ENCODE measurements around the gene DNAJB6. TPM values are rescaled to one million over a fixed set of nuclear protein-coding genes. Genes with fewer than 3 reads are reported as not detected.

DNAJB6 gene
- total RNA-seq, 3 donors from 2014 or later, result 73.8 to 136 (median 101) TPM

DNA sequence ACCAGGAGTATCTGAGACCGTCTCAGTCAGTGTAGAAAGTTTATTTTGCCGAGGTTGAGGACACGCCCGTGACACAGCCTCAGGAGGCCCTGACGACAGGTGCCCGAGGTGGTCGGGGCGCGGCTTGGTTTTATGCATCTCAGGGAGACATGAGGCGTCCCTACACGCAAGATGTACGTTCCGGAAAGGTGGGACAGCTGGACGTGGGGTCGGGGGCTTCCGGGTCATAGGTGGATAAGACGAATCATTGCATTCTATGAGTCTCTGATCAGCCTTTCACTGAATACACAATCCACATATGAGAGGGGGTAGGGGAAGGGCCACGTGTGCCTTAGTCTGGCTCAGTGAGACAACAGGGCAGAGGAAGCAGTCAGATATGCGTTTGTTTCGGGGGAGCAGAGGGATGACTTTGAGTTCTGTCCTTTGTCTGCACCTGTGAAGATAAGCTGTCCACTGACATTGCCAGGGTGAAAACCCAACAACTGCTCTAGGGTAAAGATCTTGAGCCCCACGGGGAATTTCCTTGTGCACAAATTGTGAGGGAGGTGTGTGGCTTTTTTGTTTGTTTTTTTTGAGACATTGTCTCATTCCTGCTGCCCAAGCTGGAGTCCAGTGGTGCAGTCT, 66.2 kb downstream of the DNAJB6 start:
- DNase-seq (ENCODE audit: low spot score in 2 of 2), result no peak
- intact Hi-C loops (cut with DNase I; ENCODE audit: low total_unique reads), result no loop called here
- no peaks in the 10 kb centered on the region for H3K36me3 ChIP-seq

DNA sequence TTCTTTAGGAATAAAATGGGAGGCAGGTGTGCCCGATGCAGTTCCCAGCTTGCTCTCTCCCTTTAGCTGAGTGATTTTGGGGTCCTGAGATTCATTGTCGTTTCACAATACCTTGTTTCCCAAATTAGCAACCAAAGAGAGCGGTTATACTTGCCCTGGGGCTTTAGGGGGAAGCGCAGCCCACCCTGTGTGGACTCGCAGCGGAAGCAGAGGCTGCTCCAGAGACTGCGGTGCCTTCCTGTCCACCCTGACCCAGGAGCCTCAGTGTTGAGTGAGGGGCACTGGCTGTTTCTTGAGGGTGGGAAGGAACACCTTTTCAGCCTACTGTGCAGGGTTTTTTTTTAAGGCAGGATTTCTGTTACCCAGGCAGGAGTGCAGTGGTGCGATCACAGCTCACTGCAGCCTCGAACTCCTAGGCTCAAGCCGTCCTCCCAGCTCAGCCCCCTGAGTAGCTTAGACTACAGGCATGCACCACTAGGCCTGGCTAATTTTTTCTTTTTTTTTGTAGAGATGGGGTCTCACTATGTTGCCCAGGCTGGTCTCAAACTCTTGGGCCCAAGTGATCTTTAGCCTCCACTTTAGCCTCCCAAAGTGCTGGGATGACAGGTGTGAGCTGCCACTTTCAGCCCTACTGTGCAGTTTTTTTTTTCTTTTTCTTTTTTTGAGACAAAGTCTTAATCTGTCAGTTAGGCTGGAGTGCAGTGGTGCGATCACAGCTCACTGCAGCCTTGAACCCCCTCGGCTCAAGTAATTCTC, 67.0 kb downstream of the DNAJB6 start:
- intact Hi-C loops (cut with DNase I; ENCODE audit: low total_unique reads), result no loop called here
- Histone ChIP-seq H3K27me3 (no peaks in the 10 kb centered on the region), H3K27ac (no peak overlapping the region), H3K36me3 (no peaks in the 10 kb centered on the region), H3K9me3 (no peaks in the 10 kb centered on the region), H3K4me3 (no peak overlapping the region), H3K4me1 (peaks cover 0 to 6% of the 10 kb centered on the region in 2 donors)
- no peak for DNase-seq (ENCODE audit: low spot score in 2 of 2)
- TF ChIP-seq POLR2AphosphoS5 (IDR thresholded peaks at IDR 0.05) (no peak), POLR2A (IDR thresholded peaks at IDR 0.05) (no peak)
- TF ChIP-seq, protein P1, sequence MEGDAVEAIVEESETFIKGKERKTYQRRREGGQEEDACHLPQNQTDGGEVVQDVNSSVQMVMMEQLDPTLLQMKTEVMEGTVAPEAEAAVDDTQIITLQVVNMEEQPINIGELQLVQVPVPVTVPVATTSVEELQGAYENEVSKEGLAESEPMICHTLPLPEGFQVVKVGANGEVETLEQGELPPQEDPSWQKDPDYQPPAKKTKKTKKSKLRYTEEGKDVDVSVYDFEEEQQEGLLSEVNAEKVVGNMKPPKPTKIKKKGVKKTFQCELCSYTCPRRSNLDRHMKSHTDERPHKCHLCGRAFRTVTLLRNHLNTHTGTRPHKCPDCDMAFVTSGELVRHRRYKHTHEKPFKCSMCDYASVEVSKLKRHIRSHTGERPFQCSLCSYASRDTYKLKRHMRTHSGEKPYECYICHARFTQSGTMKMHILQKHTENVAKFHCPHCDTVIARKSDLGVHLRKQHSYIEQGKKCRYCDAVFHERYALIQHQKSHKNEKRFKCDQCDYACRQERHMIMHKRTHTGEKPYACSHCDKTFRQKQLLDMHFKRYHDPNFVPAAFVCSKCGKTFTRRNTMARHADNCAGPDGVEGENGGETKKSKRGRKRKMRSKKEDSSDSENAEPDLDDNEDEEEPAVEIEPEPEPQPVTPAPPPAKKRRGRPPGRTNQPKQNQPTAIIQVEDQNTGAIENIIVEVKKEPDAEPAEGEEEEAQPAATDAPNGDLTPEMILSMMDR (IDR thresholded peaks at IDR 0.05), result no peak

More for the DNA sequence above, 66.2 kb downstream of the DNAJB6 start:
- Histone ChIP-seq H3K9me3 (no peaks in the 10 kb centered on the region), H3K27me3 (no peaks in the 10 kb centered on the region), H3K27ac (no peak overlapping the region), H3K4me3 (no peak overlapping the region), H3K4me1 (peaks cover 0 to 6% of the 10 kb centered on the region in 2 donors)
- no peak for TF ChIP-seq POLR2AphosphoS5 (IDR thresholded peaks at IDR 0.05)
- TF ChIP-seq, protein P1 (IDR thresholded peaks at IDR 0.05), result no peak
- TF ChIP-seq POLR2A (IDR thresholded peaks at IDR 0.05), result no peak

DNA sequence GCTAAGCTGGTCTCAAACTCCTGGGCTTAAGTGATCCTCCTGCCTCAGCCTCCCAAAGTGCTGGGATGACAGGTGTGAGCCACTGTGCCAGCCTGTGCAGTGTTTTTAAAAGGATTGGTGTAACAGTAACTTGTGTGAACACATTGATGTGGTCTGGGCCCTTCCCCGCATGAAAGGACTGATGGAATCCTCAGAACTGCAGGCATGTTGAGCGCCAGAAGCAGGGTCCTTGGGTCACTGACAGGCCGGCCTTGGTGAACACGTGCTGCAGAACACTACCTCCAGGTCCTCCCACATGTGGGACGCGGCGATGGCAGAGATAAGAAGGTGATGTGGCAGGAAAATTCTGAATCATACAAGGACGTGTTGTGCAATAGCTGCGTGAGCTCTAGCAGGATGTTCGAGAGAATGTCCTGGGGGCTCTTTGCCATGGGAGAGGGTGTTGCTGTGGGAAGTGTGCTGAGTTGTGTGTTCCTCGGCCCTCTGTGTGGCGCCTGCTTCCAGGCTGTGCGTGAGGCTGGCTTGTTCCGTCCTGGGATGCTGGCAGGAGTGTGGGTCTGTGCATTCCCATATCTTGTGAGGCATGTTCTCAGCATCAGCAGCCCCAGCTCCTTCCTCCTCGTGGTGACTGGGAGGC, 68.2 kb downstream of the DNAJB6 start:
- Histone ChIP-seq H3K4me3 (no peak overlapping the region), H3K4me1 (peaks cover 0 to 6% of the 10 kb centered on the region in 2 donors), H3K27ac (peak overlapping the region in 1 of 2 donors; percentile 44), H3K27me3 (no peaks in the 10 kb centered on the region), H3K9me3 (no peaks in the 10 kb centered on the region), H3K36me3 (no peaks in the 10 kb centered on the region)
- TF ChIP-seq POLR2AphosphoS5 (IDR thresholded peaks at IDR 0.05) (peak in 1 of 3 donors; percentile 45), POLR2A (IDR thresholded peaks at IDR 0.05) (no peak)
- intact Hi-C loops (cut with DNase I; ENCODE audit: low total_unique reads), result no loop called here
- peak; percentile 65 to 67 for DNase-seq (ENCODE audit: low spot score in 2 of 2)

DNA sequence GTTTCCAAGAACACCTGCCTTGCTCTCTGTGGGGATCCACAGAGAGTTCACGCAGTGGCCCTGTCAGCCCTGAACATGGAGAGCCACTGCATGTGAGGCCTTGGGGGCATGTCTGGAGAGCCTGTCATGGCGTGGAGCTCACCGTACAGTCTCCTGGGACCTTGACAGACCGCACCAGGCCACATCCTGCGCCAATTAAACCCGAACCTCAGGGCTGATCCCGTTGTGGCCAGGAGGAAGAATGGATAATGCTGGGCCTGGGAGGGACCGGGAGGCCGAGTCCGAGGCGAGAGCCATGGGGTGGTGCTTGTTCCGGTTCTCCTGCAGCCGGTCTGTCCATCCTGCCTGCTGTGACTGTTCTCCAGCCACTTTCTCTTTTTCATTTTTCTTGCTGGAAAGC, 68.7 kb downstream of the DNAJB6 start:
- DNase-seq (ENCODE audit: low spot score in 2 of 2), result no peak
- Histone ChIP-seq H3K27ac (peak overlapping the region in 1 of 2 donors; percentile 44), H3K27me3 (no peaks in the 10 kb centered on the region), H3K4me3 (no peak overlapping the region), H3K4me1 (peaks cover 0 to 6% of the 10 kb centered on the region in 2 donors), H3K9me3 (no peaks in the 10 kb centered on the region), H3K36me3 (no peaks in the 10 kb centered on the region)
- TF ChIP-seq, protein P1 (IDR thresholded peaks at IDR 0.05), result no peak
- no peak for TF ChIP-seq POLR2A (IDR thresholded peaks at IDR 0.05)
- TF ChIP-seq POLR2AphosphoS5 (IDR thresholded peaks at IDR 0.05), result no peak
- intact Hi-C loops (cut with DNase I; ENCODE audit: low total_unique reads), result no loop called here

DNA sequence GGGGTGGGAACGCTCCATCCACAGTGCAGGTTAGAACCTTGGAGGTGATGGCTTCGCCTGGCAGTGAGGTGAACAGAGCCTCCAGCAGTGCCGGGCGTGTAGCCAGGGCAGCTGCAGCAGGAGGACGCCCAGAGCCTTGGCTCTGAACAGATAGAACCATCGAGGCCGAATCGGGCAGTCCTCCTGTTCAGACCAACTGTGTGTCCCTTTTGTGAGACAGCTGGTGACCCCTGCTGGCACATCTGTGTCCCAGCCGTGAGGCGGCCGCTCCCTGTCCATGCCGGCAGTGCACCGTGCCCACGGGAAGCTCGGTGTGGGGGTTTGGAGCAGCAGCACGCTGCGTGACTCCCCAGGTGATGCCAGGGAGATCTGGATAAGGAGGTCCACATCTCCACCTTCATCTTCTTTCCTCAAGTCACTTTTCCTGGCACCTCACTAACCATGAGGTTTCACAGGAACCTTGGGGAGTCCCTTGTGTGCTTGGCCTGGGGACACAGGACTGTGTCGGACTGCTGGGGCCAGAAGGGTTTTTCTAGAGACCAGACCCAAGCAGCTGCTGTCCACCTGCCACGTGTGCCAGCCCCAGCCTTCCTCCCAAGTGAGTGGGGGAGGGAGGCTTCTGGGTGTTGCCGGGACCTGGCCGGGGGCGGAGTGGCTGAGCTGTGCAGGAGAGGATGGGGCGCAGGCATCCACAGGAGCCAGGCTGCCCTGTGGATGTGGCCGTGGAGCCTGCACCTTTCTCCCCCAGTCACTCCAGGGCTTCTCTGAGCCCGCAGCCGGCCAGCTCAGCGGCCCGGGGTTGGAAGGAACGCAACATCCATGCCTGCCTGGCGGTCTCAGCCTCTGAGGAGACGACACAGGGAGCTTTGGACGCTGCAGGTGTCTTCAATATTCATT, 69.4 kb downstream of the DNAJB6 start:
- no peak overlapping the region for H3K27ac ChIP-seq
- H3K9me3 ChIP-seq, result no peaks in the 10 kb centered on the region
- no peak overlapping the region for H3K4me3 ChIP-seq
- intact Hi-C loops (cut with DNase I; ENCODE audit: low total_unique reads), result no loop called here
- peaks cover 0 to 6% of the 10 kb centered on the region in 2 donors for H3K4me1 ChIP-seq
- DNase-seq (ENCODE audit: low spot score in 2 of 2), result no peak
- H3K27me3 ChIP-seq, result no peaks in the 10 kb centered on the region
- H3K36me3 ChIP-seq, result no peaks in the 10 kb centered on the region
- TF ChIP-seq, protein P1 (IDR thresholded peaks at IDR 0.05), result no peak
- no peak for TF ChIP-seq POLR2AphosphoS5 (IDR thresholded peaks at IDR 0.05)
- no peak for TF ChIP-seq POLR2A (IDR thresholded peaks at IDR 0.05)
